ENCODE measurements around the gene EFNA1.
"Not testable (repeated sequence)": the region's sequence is repeated elsewhere in the genome, so short reads cannot be mapped to it uniquely, and the experiment has no call there.

The EFNA1 gene

GRCh38 chr1:155145491-155145890, 17.8 kb downstream of the EFNA1 start:
- DNase-seq (ENCODE audit: low read depth), result no peak

GRCh38 chr1:155155996-155156643, 28.4 kb downstream of the EFNA1 start:
- not testable (repeated sequence) for DNase-seq (ENCODE audit: low read depth)

GRCh38 chr1:155158991-155159390, 31.3 kb downstream of the EFNA1 start:
- DNase-seq (ENCODE audit: low read depth), result no peak

GRCh38 chr1:155160128-155160527, 32.5 kb downstream of the EFNA1 start:
- no peak for DNase-seq (ENCODE audit: low read depth)

GRCh38 chr1:155162631-155163030, 35.0 kb downstream of the EFNA1 start:
- not testable (repeated sequence) for DNase-seq (ENCODE audit: low read depth)

GRCh38 chr1:155163785-155164184, 36.1 kb downstream of the EFNA1 start:
- DNase-seq (ENCODE audit: low read depth), result not testable (repeated sequence)

- not testable (repeated sequence) for DNase-seq (ENCODE audit: low read depth)
Observed at GRCh38 chr1:155164625-155165024, 36.9 kb downstream of the EFNA1 start.

GRCh38 chr1:155166051-155166470, 38.4 kb downstream of the EFNA1 start:
- no peak for DNase-seq (ENCODE audit: low read depth)

- no peak for DNase-seq (ENCODE audit: low read depth)
Observed at GRCh38 chr1:155166471-155167165, 38.9 kb downstream of the EFNA1 start.

- peak; percentile 85 for DNase-seq (ENCODE audit: low read depth)
Observed at GRCh38 chr1:155167166-155168104, 39.8 kb downstream of the EFNA1 start.

- not testable (repeated sequence) for DNase-seq (ENCODE audit: low read depth)
Observed at GRCh38 chr1:155168105-155168445, 40.4 kb downstream of the EFNA1 start.

GRCh38 chr1:155168456-155169210, 41.0 kb downstream of the EFNA1 start:
- DNase-seq (ENCODE audit: low read depth), result no peak

GRCh38 chr1:155169541-155169940, 41.9 kb downstream of the EFNA1 start:
- DNase-seq (ENCODE audit: low read depth), result no peak

GRCh38 chr1:155170101-155170785, 42.6 kb downstream of the EFNA1 start:
- DNase-seq (ENCODE audit: low read depth), result no peak

GRCh38 chr1:155170806-155171205, 43.1 kb downstream of the EFNA1 start:
- no peak for DNase-seq (ENCODE audit: low read depth)

GRCh38 chr1:155171836-155172731, 44.4 kb downstream of the EFNA1 start:
- no peak for DNase-seq (ENCODE audit: low read depth)

GRCh38 chr1:155172732-155173477, 45.2 kb downstream of the EFNA1 start, which contains the start of gene KRTCAP2:
Gene KRTCAP2, minus strand, starts transcription at chr1:155173304. Its CDS starts 80 bp downstream, at chr1:155173224.
- peak; percentile 91 for DNase-seq (ENCODE audit: low read depth)

GRCh38 chr1:155173478-155174323, 46.0 kb downstream of the EFNA1 start, which contains the start of gene TRIM46:
Gene TRIM46, plus strand, starts transcription at chr1:155173849. Its CDS starts 118 bp downstream, at chr1:155173967.
- DNase-seq (ENCODE audit: low read depth), result peak; percentile 48
